Caco-2 (cell line): Measurements from ENCODE around the gene TFF3. TPM values are rescaled to one million over a fixed set of nuclear protein-coding genes. Genes with fewer than 3 reads are reported as not detected.
A peak's percentile ranks its signal among the peaks of the same experiment; 100 is the strongest.

Experiments used
- BruUV-seq: library from RNA; stranded (reverse); fragments of 400-500 nt; replicated peaks from 2 replicates; lab custom pipeline; 2021; lab: Mats Ljungman, UMichigan
- CTCF ChIA-PET: fragments of 300-600 bp; sonication (Branson Sonifier 250); formaldehyde crosslinking; loops from one replicate; lab custom pipeline; 2022; ENCODE audit warnings: antibody characterized with exemption; lab: Charles Lee
- POLR2A ChIA-PET: fragments of 300-600 bp; sonication (Branson Sonifier 250); formaldehyde crosslinking; loops from one replicate; lab custom pipeline; 2022; ENCODE audit warnings: antibody characterized with exemption; lab: Charles Lee
- DNase-seq, 2 experiments: peaks; one replicate each; pipeline versions ENCODE4 v3.0.0 to v3.0.0-alpha.2; 2020 to 2022
- H3K27me3 ChIP-seq: replicated peaks from 2 replicates; pipeline ENCODE4 v1.6.0; 2011; ENCODE audit warnings: low read length; ENCODE audit not compliant: control insufficient read depth, insufficient read depth
- H3K36me3 ChIP-seq: 2 replicates; pipeline ENCODE4 v1.5.1; 2011; ENCODE audit warnings: low read length; ENCODE audit not compliant: control insufficient read depth, insufficient read depth
- H3K4me1 ChIP-seq: fragments of 250-450 bp; sonication (Bioruptor Pico); 2 replicates; pipeline ENCODE4 v1.5.1; 2020; ENCODE audit warnings: mild to moderate bottlenecking
- H3K4me3 ChIP-seq: 2 replicates; pipeline ENCODE4 v1.5.1; 2011; ENCODE audit warnings: low read depth, mild to moderate bottlenecking, control low read depth, low read length
- H3K9me3 ChIP-seq: fragments of 250-450 bp; sonication (Bioruptor Pico); 2 replicates; pipeline ENCODE4 v1.5.1; 2020; ENCODE audit warnings: mild to moderate bottlenecking, moderate library complexity
- H3K27ac Mint-ChIP-seq: one replicate; pipeline ENCODE4 v1.8.0; 2022; ENCODE audit warnings: mixed read lengths; ENCODE audit not compliant: unreplicated experiment
- H3K27me3 Mint-ChIP-seq: one replicate; pipeline ENCODE4 v1.8.0; 2022; ENCODE audit warnings: mixed read lengths; ENCODE audit not compliant: insufficient read depth, unreplicated experiment
- H3K36me3 Mint-ChIP-seq: one replicate; pipeline ENCODE4 v1.8.0; 2022; ENCODE audit warnings: mild to moderate bottlenecking, mixed read lengths; ENCODE audit not compliant: insufficient read depth, unreplicated experiment
- H3K4me1 Mint-ChIP-seq: one replicate; pipeline ENCODE4 v1.8.0; 2022; ENCODE audit warnings: low read depth, mixed read lengths; ENCODE audit not compliant: unreplicated experiment
- H3K4me3 Mint-ChIP-seq: one replicate; pipeline ENCODE4 v1.8.0; 2022; ENCODE audit warnings: mild to moderate bottlenecking, moderate library complexity, mixed read lengths; ENCODE audit not compliant: unreplicated experiment
- H3K9me3 Mint-ChIP-seq: one replicate; pipeline ENCODE4 v1.8.0; 2022; ENCODE audit warnings: mixed read lengths; ENCODE audit not compliant: unreplicated experiment
- CTCF ChIP-seq, 2 experiments: fragments of 200-600 bp in 1 of 2; IDR thresholded peaks; 1 replicate in 1 of 2; 2 replicates in 1 of 2; pipeline versions ENCODE4 v1.5.1 to v1.8.0; 2011 to 2022; ENCODE audit warnings: antibody characterized with exemption in 1 of 2, control low read depth in 1 of 2, inconsistent platforms in 1 of 2, low read depth in 1 of 2, low read length in 1 of 2, mild to moderate bottlenecking in 1 of 2, moderate library complexity in 1 of 2; ENCODE audit not compliant: insufficient read depth in 1 of 2, severe bottlenecking in 1 of 2, unreplicated experiment in 1 of 2
- intact Hi-C: fragments of 100-400 bp; cut with micrococcal nuclease; formaldehyde crosslinking; loops from one replicate; pipeline ENCODE4 v1.10.0; 2022; ENCODE audit not compliant: unreplicated experiment
- total RNA-seq: library from RNA; stranded (reverse); gene quantifications from 2 replicates; pipeline ENCODE4 v1.2.3, GENCODE V29; 2022

The TFF3 gene
- total RNA-seq, 1 experiment from 2014 or later, result 65.8 TPM

- H3K27me3 ChIP-seq, result no peaks in the 10 kb centered on the region
- intact Hi-C loops, result no loop called here
- H3K27ac Mint-ChIP-seq, result no peak overlapping the region
- TF ChIP-seq CTCF (IDR thresholded peaks at IDR 0.05; ENCODE audit: insufficient read depth in 1 of 2, low read depth in 1 of 2, low read length in 1 of 2, severe bottlenecking in 1 of 2, unreplicated experiment in 1 of 2), result no peak
- no peaks in the 10 kb centered on the region for H3K9me3 Mint-ChIP-seq
- no peak overlapping the region for H3K4me3 ChIP-seq
- no peaks in the 10 kb centered on the region for H3K36me3 Mint-ChIP-seq
- no peak for DNase-seq
- peaks cover 8% of the 10 kb centered on the region for H3K4me1 ChIP-seq
- ChIA-PET POLR2A (no interaction called here), CTCF (no interaction called here)
- no TSS peak for BruUV-seq
- H3K4me1 Mint-ChIP-seq, result peaks cover 6% of the 10 kb centered on the region
- H3K27me3 Mint-ChIP-seq, result no peaks in the 10 kb centered on the region
- no peaks in the 10 kb centered on the region for H3K36me3 ChIP-seq
- no peaks in the 10 kb centered on the region for H3K9me3 ChIP-seq
- no peak overlapping the region for H3K4me3 Mint-ChIP-seq
Measured at GRCh38 chr21:42264245-42265195, 50.7 kb downstream of the TFF3 start.

GRCh38 chr21:42263591-42264131, 51.5 kb downstream of the TFF3 start:
- Mint-ChIP-seq H3K27me3 (no peaks in the 10 kb centered on the region), H3K4me3 (no peak overlapping the region), H3K36me3 (no peaks in the 10 kb centered on the region), H3K27ac (no peak overlapping the region), H3K9me3 (no peaks in the 10 kb centered on the region), H3K4me1 (peaks cover 6% of the 10 kb centered on the region)
- no TSS peak for BruUV-seq
- no peaks in the 10 kb centered on the region for H3K27me3 ChIP-seq
- intact Hi-C loops, result no loop called here
- ChIA-PET CTCF (interaction anchor here (1.0 kb wide), 1 partner anchor 99 kb away, joined by 3 read pairs; no protein-coding TSS in a partner anchor), POLR2A (no interaction called here)
- no peak overlapping the region for H3K4me3 ChIP-seq
- peak in 1 of 2 experiments; percentile 18 for DNase-seq
- no peaks in the 10 kb centered on the region for H3K36me3 ChIP-seq
- H3K9me3 ChIP-seq, result no peaks in the 10 kb centered on the region
- peaks cover 8% of the 10 kb centered on the region for H3K4me1 ChIP-seq
- no peak for TF ChIP-seq CTCF (IDR thresholded peaks at IDR 0.05; ENCODE audit: insufficient read depth in 1 of 2, low read depth in 1 of 2, low read length in 1 of 2, severe bottlenecking in 1 of 2, unreplicated experiment in 1 of 2)

GRCh38 chr21:42262831-42263231, 52.4 kb downstream of the TFF3 start:
- H3K4me3 ChIP-seq, result no peak overlapping the region
- H3K36me3 ChIP-seq, result no peaks in the 10 kb centered on the region
- intact Hi-C loops, result no loop called here
- H3K4me1 ChIP-seq, result peaks cover 8% of the 10 kb centered on the region
- POLR2A ChIA-PET, result no interaction called here
- H3K4me3 Mint-ChIP-seq, result no peak overlapping the region
- peaks cover 6% of the 10 kb centered on the region for H3K4me1 Mint-ChIP-seq
- no peaks in the 10 kb centered on the region; the same call in 1 of the 2 replicates for H3K27me3 ChIP-seq
- peak in 1 of 2 experiments; percentile 39 for DNase-seq
- no TSS peak for BruUV-seq
- peaks cover 3% of the 10 kb centered on the region for H3K27me3 Mint-ChIP-seq
- CTCF ChIA-PET, result interaction anchor here (0.7 to 1.0 kb wide), 2 partner anchors 98 to 336 kb away, joined by 3 read pairs; no protein-coding TSS in a partner anchor
- no peaks in the 10 kb centered on the region for H3K36me3 Mint-ChIP-seq
- TF ChIP-seq CTCF (IDR thresholded peaks at IDR 0.05; ENCODE audit: insufficient read depth in 1 of 2, low read depth in 1 of 2, low read length in 1 of 2, severe bottlenecking in 1 of 2, unreplicated experiment in 1 of 2), result no peak
- no peaks in the 10 kb centered on the region for H3K9me3 ChIP-seq
- no peak overlapping the region for H3K27ac Mint-ChIP-seq
- H3K9me3 Mint-ChIP-seq, result no peaks in the 10 kb centered on the region
